ENCODE data around the gene IQUB.
A peak's percentile ranks its signal among the peaks of the same experiment; 100 is the strongest.
"Not testable (repeated sequence)": the region's sequence is repeated elsewhere in the genome, so short reads cannot be mapped to it uniquely, and the experiment has no call there.

IQUB gene

DNA sequence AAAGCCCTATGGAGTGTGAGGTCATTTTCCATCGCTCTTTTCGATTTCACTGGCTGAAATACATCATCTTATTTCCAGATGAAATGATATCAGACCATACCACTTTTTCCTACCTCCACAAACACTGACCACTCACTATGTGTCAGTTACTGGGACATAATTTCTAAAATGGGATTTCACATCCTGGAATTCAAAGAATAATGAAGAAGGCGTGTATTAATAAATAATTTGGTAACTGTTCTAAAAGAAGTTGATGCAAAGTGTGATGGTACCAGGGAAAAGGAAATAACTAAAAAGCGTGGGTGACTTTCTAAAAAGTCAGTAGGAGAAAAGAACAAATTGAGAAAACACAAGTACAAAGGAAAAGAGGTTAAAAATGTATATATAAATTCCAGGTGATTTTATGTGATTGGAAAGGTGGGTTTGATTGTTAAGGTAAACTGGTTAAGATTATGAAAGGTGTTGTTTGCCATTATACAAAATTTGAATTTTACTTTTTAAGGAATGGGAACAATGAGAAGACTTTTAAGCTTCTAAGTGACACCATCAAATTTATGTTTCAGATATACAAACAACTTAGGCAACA is 24.0 kb upstream of the IQUB start:
- no peak for DNase-seq (ENCODE audit: low spot score in 2 of 2)
- Histone ChIP-seq H3K4me3 (peak overlapping the region; percentile 76), H3K27me3 (ENCODE audit: low read depth) (no peaks in the 10 kb centered on the region), H3K4me1 (peaks cover 5% of the 10 kb centered on the region; the same call in 1 of the 2 replicates), H3K36me3 (replicated peaks) (peaks cover 14% of the 10 kb centered on the region; the same call in 1 of the 2 replicates), H3K9me3 (no peaks in the 10 kb centered on the region)
- in situ Hi-C loops (cut with MboI; ENCODE audit: low sequenced_read_pairs), result no loop called here

GRCh38 chr7:123557398-123558288 is 23.2 kb upstream of the IQUB start, which contains the start of gene NDUFA5:
Gene NDUFA5, minus strand, starts transcription at chr7:123557818. Its CDS starts 23 bp downstream, at chr7:123557795.
- Histone ChIP-seq H3K4me3 (peak within 1 kb of the TSS; percentile 76), H3K36me3 (replicated peaks) (peaks cover 19% of the 10 kb centered on the region), H3K4me1 (peaks cover 5% of the 10 kb centered on the region; the same call in 1 of the 2 replicates), H3K27me3 (ENCODE audit: low read depth) (no peaks in the 10 kb centered on the region), H3K9me3 (no peaks in the 10 kb centered on the region)
- peak; percentile 98 to 99 for DNase-seq (ENCODE audit: low spot score in 2 of 2)
- in situ Hi-C loops (cut with MboI; ENCODE audit: low sequenced_read_pairs), result no loop called here

GRCh38 chr7:123557016-123557397 is 22.6 kb upstream of the IQUB start:
- Histone ChIP-seq H3K4me3 (peak overlapping the region; percentile 76), H3K9me3 (no peaks in the 10 kb centered on the region), H3K27me3 (ENCODE audit: low read depth) (no peaks in the 10 kb centered on the region), H3K4me1 (peaks cover 5% of the 10 kb centered on the region; the same call in 1 of the 2 replicates), H3K36me3 (replicated peaks) (peaks cover 20% of the 10 kb centered on the region)
- in situ Hi-C loops (cut with MboI; ENCODE audit: low sequenced_read_pairs), result no loop called here
- DNase-seq (ENCODE audit: low spot score in 2 of 2), result peak in 1 of 2 experiments; percentile 7

- Histone ChIP-seq H3K9me3 (no peaks in the 10 kb centered on the region), H3K4me3 (no peak overlapping the region), H3K27me3 (ENCODE audit: low read depth) (no peaks in the 10 kb centered on the region), H3K36me3 (replicated peaks) (peaks cover 20% of the 10 kb centered on the region), H3K4me1 (peaks cover 5% of the 10 kb centered on the region; the same call in 1 of the 2 replicates)
- in situ Hi-C loops (cut with MboI; ENCODE audit: low sequenced_read_pairs), result no loop called here
- no peak for DNase-seq (ENCODE audit: low spot score in 2 of 2)
Observed at GRCh38 chr7:123555484-123555883, 21.1 kb upstream of the IQUB start.

GRCh38 chr7:123553159-123553558 is 18.8 kb upstream of the IQUB start:
- in situ Hi-C loops (cut with MboI; ENCODE audit: low sequenced_read_pairs), result no loop called here
- Histone ChIP-seq H3K27me3 (ENCODE audit: low read depth) (no peaks in the 10 kb centered on the region), H3K4me1 (peaks cover 5% of the 10 kb centered on the region; the same call in 1 of the 2 replicates), H3K4me3 (no peak overlapping the region), H3K36me3 (replicated peaks) (peaks cover 36% of the 10 kb centered on the region), H3K9me3 (no peaks in the 10 kb centered on the region)
- no peak for DNase-seq (ENCODE audit: low spot score in 2 of 2)

DNA sequence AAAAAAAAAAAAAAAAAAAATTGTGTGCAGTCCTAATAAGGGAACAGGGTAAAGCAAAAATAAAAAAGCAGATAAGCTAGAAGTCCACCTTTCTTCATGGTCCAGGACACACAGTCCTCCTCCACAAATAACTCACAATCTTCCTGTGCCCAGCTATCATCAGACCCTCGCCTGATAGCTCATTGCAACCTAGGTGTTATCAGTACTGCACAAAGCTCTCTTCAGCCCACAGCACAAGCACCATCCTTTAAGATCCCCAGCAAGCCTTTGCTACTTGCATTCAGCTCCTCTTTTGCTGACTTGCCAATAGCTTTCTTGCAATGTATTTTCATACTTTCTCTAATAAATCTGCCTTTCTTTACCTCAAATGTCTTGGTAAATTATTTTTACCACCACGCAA is 18.2 kb upstream of the IQUB start:
- Histone ChIP-seq H3K4me1 (peaks cover 5% of the 10 kb centered on the region; the same call in 1 of the 2 replicates), H3K27me3 (ENCODE audit: low read depth) (no peaks in the 10 kb centered on the region), H3K9me3 (no peaks in the 10 kb centered on the region), H3K4me3 (no peak overlapping the region), H3K36me3 (replicated peaks) (peaks cover 39% of the 10 kb centered on the region)
- in situ Hi-C loops (cut with MboI; ENCODE audit: low sequenced_read_pairs), result no loop called here
- no peak for DNase-seq (ENCODE audit: low spot score in 2 of 2)

DNA sequence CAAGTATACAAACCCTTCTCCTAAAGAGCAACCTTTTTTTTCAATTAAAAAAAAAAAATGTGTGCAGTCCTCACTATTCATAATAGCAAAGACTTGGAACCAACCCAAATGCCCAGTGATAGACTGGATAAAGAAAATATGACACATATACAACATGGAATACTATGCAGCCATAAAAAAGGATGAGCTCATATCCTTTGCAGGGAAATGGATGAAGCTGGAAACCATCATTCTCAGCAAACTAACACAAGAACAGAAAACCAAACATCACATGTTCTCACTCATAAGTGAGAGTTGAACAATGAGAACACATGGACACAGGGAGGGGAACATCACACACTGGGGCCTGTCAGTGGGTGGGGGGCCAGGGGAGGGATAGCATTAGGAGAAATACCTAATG is 17.7 kb upstream of the IQUB start:
- in situ Hi-C loops (cut with MboI; ENCODE audit: low sequenced_read_pairs); H3K4me1 ChIP-seq; DNase-seq (ENCODE audit: low spot score in 2 of 2); H3K27me3 ChIP-seq (ENCODE audit: low read depth); H3K4me3 ChIP-seq; H3K9me3 ChIP-seq: not testable (repeated sequence)
- H3K36me3 ChIP-seq (replicated peaks), result peaks cover 39% of the 10 kb centered on the region

DNA sequence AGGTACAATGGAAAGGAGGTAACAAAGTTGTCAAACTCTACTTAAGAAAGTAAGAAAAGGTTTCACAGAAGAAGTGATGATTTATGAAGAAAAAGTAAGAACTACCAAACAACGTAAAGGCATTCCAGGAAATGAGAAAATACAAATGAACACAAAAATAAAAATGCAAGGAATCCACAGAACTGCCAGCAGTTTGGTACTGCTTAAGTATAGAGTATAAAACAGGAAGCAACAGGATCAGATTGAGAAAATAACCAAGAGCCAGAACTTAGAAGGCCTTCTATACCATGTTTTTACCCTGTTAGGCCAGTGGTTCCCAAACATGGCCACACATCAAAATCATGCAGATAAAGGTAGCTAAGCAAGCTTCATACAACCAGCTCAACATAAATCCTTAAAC is 14.0 kb upstream of the IQUB start:
- Histone ChIP-seq H3K4me1 (no peaks in the 10 kb centered on the region), H3K36me3 (replicated peaks) (peaks cover 26% of the 10 kb centered on the region), H3K9me3 (no peaks in the 10 kb centered on the region), H3K4me3 (no peak overlapping the region), H3K27me3 (ENCODE audit: low read depth) (no peaks in the 10 kb centered on the region)
- no peak for DNase-seq (ENCODE audit: low spot score in 2 of 2)
- in situ Hi-C loops (cut with MboI; ENCODE audit: low sequenced_read_pairs), result no loop called here

DNA sequence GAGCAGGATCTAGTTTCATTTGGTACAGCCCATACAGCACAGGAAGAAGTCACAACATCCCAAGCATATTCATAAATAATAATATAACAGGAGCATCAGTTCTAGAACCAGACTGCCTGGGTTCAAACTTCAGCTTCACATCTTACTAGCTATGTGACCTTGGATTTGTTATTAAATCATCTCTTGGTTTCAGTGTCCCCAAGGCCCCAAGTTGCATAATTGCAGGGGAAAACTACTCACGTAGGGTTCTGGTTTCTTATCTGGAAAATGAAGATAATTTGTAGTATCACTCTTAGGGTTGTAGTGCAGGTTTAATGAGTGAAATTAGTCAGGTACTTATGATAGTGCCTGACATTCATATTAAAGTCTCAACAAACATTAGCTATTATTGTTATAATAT is 5.5 kb upstream of the IQUB start:
- DNase-seq (ENCODE audit: low spot score in 2 of 2), result no peak
- no peaks in the 10 kb centered on the region for H3K9me3 ChIP-seq
- in situ Hi-C loops (cut with MboI; ENCODE audit: low sequenced_read_pairs), result no loop called here
- no peaks in the 10 kb centered on the region for H3K4me1 ChIP-seq
- H3K4me3 ChIP-seq, result no peak overlapping the region
- H3K36me3 ChIP-seq (replicated peaks), result no peaks in the 10 kb centered on the region; the same call in 1 of the 2 replicates
- H3K27me3 ChIP-seq (ENCODE audit: low read depth), result no peaks in the 10 kb centered on the region

GRCh38 chr7:123538897-123539296 is 4.5 kb upstream of the IQUB start:
- in situ Hi-C loops (cut with MboI; ENCODE audit: low sequenced_read_pairs), result no loop called here
- Histone ChIP-seq H3K4me1 (peaks cover 4% of the 10 kb centered on the region; the same call in 1 of the 2 replicates), H3K4me3 (no peak overlapping the region), H3K36me3 (replicated peaks) (no peaks in the 10 kb centered on the region), H3K9me3 (no peaks in the 10 kb centered on the region), H3K27me3 (ENCODE audit: low read depth) (peaks cover under 1% of the 10 kb centered on the region)
- no peak for DNase-seq (ENCODE audit: low spot score in 2 of 2)

- no peak for DNase-seq (ENCODE audit: low spot score in 2 of 2)
- in situ Hi-C loops (cut with MboI; ENCODE audit: low sequenced_read_pairs), result no loop called here
- peaks cover 7% of the 10 kb centered on the region for H3K27me3 ChIP-seq (ENCODE audit: low read depth)
- H3K4me1 ChIP-seq, result peaks cover 8% of the 10 kb centered on the region; the same call in 1 of the 2 replicates
- H3K36me3 ChIP-seq (replicated peaks), result no peaks in the 10 kb centered on the region
- H3K9me3 ChIP-seq, result no peaks in the 10 kb centered on the region
- H3K4me3 ChIP-seq, result no peak overlapping the region
Observed at GRCh38 chr7:123538189-123538714, 3.9 kb upstream of the IQUB start.

DNA sequence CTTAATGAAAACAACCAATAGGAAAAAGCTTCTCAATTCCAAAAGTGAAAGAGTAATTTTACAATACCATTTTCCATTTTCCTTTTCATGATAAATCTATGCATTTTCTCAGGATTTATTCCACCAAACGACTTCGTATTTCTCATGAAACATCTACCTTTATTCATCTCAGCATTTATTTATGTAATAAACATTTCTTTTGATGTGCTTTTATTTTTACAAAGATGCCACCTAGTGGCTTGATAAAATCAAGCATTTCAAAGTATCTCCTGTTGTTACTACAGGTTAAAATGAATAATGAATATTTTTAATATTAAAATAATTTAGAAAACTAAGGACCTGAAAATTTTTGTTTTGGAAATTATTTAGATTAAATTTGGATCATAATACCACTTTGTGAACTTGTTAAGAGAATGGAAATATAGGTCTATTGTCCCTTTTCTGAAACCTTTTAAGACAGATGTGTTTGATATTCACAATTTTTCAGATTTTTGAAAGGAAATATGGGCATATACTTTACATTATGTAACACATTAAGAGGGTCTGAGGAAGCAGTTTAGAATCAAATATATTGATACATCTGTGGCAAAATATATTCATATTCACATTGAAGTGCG is 2.7 kb upstream of the IQUB start:
- Histone ChIP-seq H3K4me3 (no peak overlapping the region), H3K4me1 (peaks cover 9% of the 10 kb centered on the region; the same call in 1 of the 2 replicates), H3K27me3 (ENCODE audit: low read depth) (peaks cover 12% of the 10 kb centered on the region), H3K36me3 (replicated peaks) (no peaks in the 10 kb centered on the region), H3K9me3 (no peaks in the 10 kb centered on the region)
- in situ Hi-C loops (cut with MboI; ENCODE audit: low sequenced_read_pairs), result no loop called here
- no peak for DNase-seq (ENCODE audit: low spot score in 2 of 2)

- Histone ChIP-seq H3K9me3 (no peaks in the 10 kb centered on the region), H3K27me3 (ENCODE audit: low read depth) (peaks cover 12% of the 10 kb centered on the region), H3K36me3 (replicated peaks) (no peaks in the 10 kb centered on the region), H3K4me3 (no peak overlapping the region; the same call in 1 of the 2 replicates), H3K4me1 (peaks cover 9% of the 10 kb centered on the region; the same call in 1 of the 2 replicates)
- in situ Hi-C loops (cut with MboI; ENCODE audit: low sequenced_read_pairs), result no loop called here
- DNase-seq (ENCODE audit: low spot score in 2 of 2), result no peak
Observed at GRCh38 chr7:123535517-123535916, 1.1 kb upstream of the IQUB start.

Data from HAP-1 (cell line).